Right atrium auricular region (tissue), 2 donors: Measurements from ENCODE around the gene SLX4IP. TPM values are rescaled to one million over a fixed set of nuclear protein-coding genes. Genes with fewer than 3 reads are reported as not detected.

ENCODE experiments used
- DNase-seq: peaks from one replicate; pipeline ENCODE4 v3.0.0-alpha.2; 2019; ENCODE audit warnings: low spot score
- H3K27ac ChIP-seq, 2 donors: fragments of 200-600 bp; sonication (generic); 1 replicate in 1 of 2; 2 replicates in 1 of 2; pipeline ENCODE4 v1.5.1; 2016 to 2019
- H3K27me3 ChIP-seq, 2 donors: fragments of 200-600 bp; sonication (generic); one replicate each; pipeline versions ENCODE4 v1.5.1 to v1.6.0; 2017 to 2019
- H3K36me3 ChIP-seq: fragments of 200-600 bp; sonication (generic); one replicate; pipeline ENCODE4 v1.5.1; 2016
- H3K4me1 ChIP-seq, 2 donors: fragments of 200-600 bp; sonication (generic); one replicate each; pipeline versions ENCODE4 v1.5.1 to v1.6.0; 2017 to 2019
- H3K4me3 ChIP-seq, 2 donors: fragments of 200-600 bp; sonication (generic); 1 replicate in 1 of 2; 2 replicates in 1 of 2; pipeline ENCODE4 v1.5.1; 2017 to 2019; ENCODE audit warnings: mild to moderate bottlenecking in 1 of 2, moderate library complexity in 1 of 2
- H3K9me3 ChIP-seq, 2 donors: fragments of 200-600 bp; sonication (generic); one replicate each; pipeline ENCODE4 v1.5.1; 2019
- CTCF ChIP-seq, 2 donors: fragments of 200-600 bp; sonication (generic); IDR thresholded peaks; one replicate each; pipeline ENCODE4 v1.5.1; 2019; ENCODE audit warnings: antibody characterized with exemption in 2 of 2
- total RNA-seq, 2 donors: library from RNA; depleted of rRNA; stranded (reverse); fragments of >200 nt; gene quantifications; one replicate each; pipeline ENCODE4 v1.1.0, GENCODE V29; 2016

The SLX4IP gene
- total RNA-seq, 2 donors from 2014 or later, result 1.1 to 2.0 TPM

- no peak for TF ChIP-seq CTCF (IDR thresholded peaks at IDR 0.05)
- H3K9me3 ChIP-seq, result no peaks in the 10 kb centered on the region
- H3K27ac ChIP-seq, result peak overlapping the region; percentile 59 to 75
- H3K36me3 ChIP-seq, result no peaks in the 10 kb centered on the region
- H3K4me3 ChIP-seq, result no peak overlapping the region
- no peak for DNase-seq
- no peaks in the 10 kb centered on the region for H3K27me3 ChIP-seq
- peaks cover 0 to 50% of the 10 kb centered on the region in 2 donors for H3K4me1 ChIP-seq
These were observed 73.6 kb downstream of the SLX4IP start for GRCh38 chr20:10508468-10509251.

- Histone ChIP-seq H3K27me3 (no peaks in the 10 kb centered on the region), H3K4me1 (peaks cover 0 to 57% of the 10 kb centered on the region in 2 donors), H3K27ac (peak overlapping the region; percentile 59 to 75), H3K36me3 (no peaks in the 10 kb centered on the region), H3K4me3 (no peak overlapping the region), H3K9me3 (no peaks in the 10 kb centered on the region)
- DNase-seq, result no peak
- no peak for TF ChIP-seq CTCF (IDR thresholded peaks at IDR 0.05)
These were observed 74.3 kb downstream of the SLX4IP start for GRCh38 chr20:10509376-10509775.

- Histone ChIP-seq H3K4me1 (peaks cover 0 to 53% of the 10 kb centered on the region in 2 donors), H3K36me3 (no peaks in the 10 kb centered on the region), H3K9me3 (no peaks in the 10 kb centered on the region), H3K27ac (peak overlapping the region in 1 of 2 donors; percentile 75), H3K27me3 (no peaks in the 10 kb centered on the region), H3K4me3 (no peak overlapping the region)
- DNase-seq, result no peak
- no peak for TF ChIP-seq CTCF (IDR thresholded peaks at IDR 0.05)
These were observed 75.1 kb downstream of the SLX4IP start for GRCh38 chr20:10510216-10510615.

- no peak for TF ChIP-seq CTCF (IDR thresholded peaks at IDR 0.05)
- Histone ChIP-seq H3K9me3 (no peaks in the 10 kb centered on the region), H3K36me3 (no peaks in the 10 kb centered on the region), H3K4me3 (no peak overlapping the region), H3K27me3 (no peaks in the 10 kb centered on the region), H3K4me1 (peaks cover 0 to 44% of the 10 kb centered on the region in 2 donors), H3K27ac (peak overlapping the region; percentile 54 to 70)
- DNase-seq, result no peak
These were observed 76.0 kb downstream of the SLX4IP start for GRCh38 chr20:10511170-10511508.

- TF ChIP-seq CTCF (IDR thresholded peaks at IDR 0.05), result no peak
- no peaks in the 10 kb centered on the region for H3K9me3 ChIP-seq
- peak overlapping the region; percentile 54 to 70 for H3K27ac ChIP-seq
- DNase-seq, result peak; percentile 96
- H3K4me3 ChIP-seq, result no peak overlapping the region
- no peaks in the 10 kb centered on the region for H3K36me3 ChIP-seq
- H3K4me1 ChIP-seq, result peaks cover 0 to 42% of the 10 kb centered on the region in 2 donors
- H3K27me3 ChIP-seq, result no peaks in the 10 kb centered on the region
These were observed 76.6 kb downstream of the SLX4IP start for GRCh38 chr20:10511509-10512251.
